Stimulated activated naive B cell treated with anti-CD40 and anti-IgM and Interleukin-4, amounts not matched to agents 10 μg/mL and 1 μg/mL and 100 μg/mL, for 72 hours (primary cell): ENCODE measurements around the gene SLC9A2.
A peak's percentile ranks its signal among the peaks of the same experiment; 100 is the strongest.

Experiments used
- ATAC-seq, 2 donors: fragments of 150-1000 bp; cut with Tn5 transposase; replicated peaks; 2 replicates each; pipeline ENCODE4 v1.10.0; 2021; ENCODE audit warnings: moderate library complexity in 1 of 2
- DNase-seq: peaks from one replicate; pipeline ENCODE4 v3.0.0; 2021
- H3K27ac Mint-ChIP-seq: one replicate; pipeline ENCODE4 v1.8.0; 2022; ENCODE audit warnings: mild to moderate bottlenecking, mixed read lengths
- H3K27me3 Mint-ChIP-seq, 2 donors: one replicate each; pipeline ENCODE4 v1.8.0; 2022; ENCODE audit warnings: mixed read lengths in 2 of 2
- H3K36me3 Mint-ChIP-seq, 2 donors: one replicate each; pipeline ENCODE4 v1.8.0; 2022; ENCODE audit warnings: mixed read lengths in 2 of 2, mild to moderate bottlenecking in 1 of 2
- H3K4me1 Mint-ChIP-seq, 2 donors: one replicate each; pipeline ENCODE4 v1.8.0; 2022; ENCODE audit warnings: mixed read lengths in 2 of 2, mild to moderate bottlenecking in 1 of 2
- H3K4me3 Mint-ChIP-seq, 2 donors: one replicate each; pipeline ENCODE4 v1.8.0; 2022; ENCODE audit warnings: mild to moderate bottlenecking in 2 of 2, mixed read lengths in 2 of 2, moderate library complexity in 1 of 2
- H3K9me3 Mint-ChIP-seq, 2 donors: one replicate each; pipeline ENCODE4 v1.8.0; 2022; ENCODE audit warnings: mixed read lengths in 2 of 2, mild to moderate bottlenecking in 1 of 2

Gene SLC9A2

DNA sequence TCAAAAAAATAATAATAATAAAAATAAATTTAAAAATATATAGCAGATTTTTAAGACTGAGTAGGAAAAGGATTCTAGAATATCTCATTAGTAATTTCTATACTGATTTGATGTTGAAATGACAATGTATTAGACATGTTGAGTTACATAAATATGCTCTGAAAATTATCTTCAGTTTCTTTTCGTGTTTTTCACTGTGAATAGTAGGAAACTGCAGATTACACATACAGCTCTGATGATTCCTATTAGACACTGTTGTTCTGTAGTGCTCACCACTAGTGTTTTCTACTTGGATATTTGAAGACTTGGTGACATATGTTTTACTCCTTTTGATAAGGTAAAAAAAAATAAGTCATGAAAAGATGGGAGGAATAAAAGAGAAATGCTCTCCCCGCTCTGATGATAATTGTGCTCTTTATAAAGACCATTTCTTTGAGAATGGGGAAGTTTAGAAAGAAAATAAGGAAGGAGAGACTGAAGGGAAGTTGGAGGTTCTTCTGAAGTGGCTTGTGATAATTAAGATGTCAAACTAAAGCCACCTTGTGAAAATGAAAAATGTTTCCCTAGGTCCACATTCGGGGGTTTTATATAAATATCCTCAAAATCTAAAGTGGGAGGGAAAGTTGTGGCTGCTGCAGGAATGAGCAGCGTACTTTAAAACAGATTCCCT lies 52.9 kb downstream of the SLC9A2 start:
- Mint-ChIP-seq H3K27ac (no peak overlapping the region), H3K4me1 (peaks cover 3 to 6% of the 10 kb centered on the region in 2 donors), H3K36me3 (no peaks in the 10 kb centered on the region), H3K27me3 (peaks cover 2 to 7% of the 10 kb centered on the region in 2 donors), H3K9me3 (no peaks in the 10 kb centered on the region), H3K4me3 (no peak overlapping the region)
- ATAC-seq, result no peak
- no peak for DNase-seq

GRCh38 chr2:102674370-102674769 lies 55.0 kb downstream of the SLC9A2 start:
- no peak overlapping the region for H3K27ac Mint-ChIP-seq
- H3K27me3 Mint-ChIP-seq, result peaks cover 0 to 7% of the 10 kb centered on the region in 2 donors
- no peak overlapping the region for H3K4me3 Mint-ChIP-seq
- DNase-seq (no peak), ATAC-seq (no peak)
- no peaks in the 10 kb centered on the region for H3K36me3 Mint-ChIP-seq
- H3K9me3 Mint-ChIP-seq, result no peaks in the 10 kb centered on the region
- H3K4me1 Mint-ChIP-seq, result peaks cover 6% of the 10 kb centered on the region in 2 donors

GRCh38 chr2:102674836-102675235 lies 55.5 kb downstream of the SLC9A2 start:
- ATAC-seq (no peak), DNase-seq (no peak)
- H3K4me1 Mint-ChIP-seq, result peaks cover 6% of the 10 kb centered on the region in 2 donors
- H3K4me3 Mint-ChIP-seq, result no peak overlapping the region
- H3K27ac Mint-ChIP-seq, result no peak overlapping the region
- no peaks in the 10 kb centered on the region for H3K9me3 Mint-ChIP-seq
- H3K36me3 Mint-ChIP-seq, result no peaks in the 10 kb centered on the region
- peaks cover 0 to 7% of the 10 kb centered on the region in 2 donors for H3K27me3 Mint-ChIP-seq

DNA sequence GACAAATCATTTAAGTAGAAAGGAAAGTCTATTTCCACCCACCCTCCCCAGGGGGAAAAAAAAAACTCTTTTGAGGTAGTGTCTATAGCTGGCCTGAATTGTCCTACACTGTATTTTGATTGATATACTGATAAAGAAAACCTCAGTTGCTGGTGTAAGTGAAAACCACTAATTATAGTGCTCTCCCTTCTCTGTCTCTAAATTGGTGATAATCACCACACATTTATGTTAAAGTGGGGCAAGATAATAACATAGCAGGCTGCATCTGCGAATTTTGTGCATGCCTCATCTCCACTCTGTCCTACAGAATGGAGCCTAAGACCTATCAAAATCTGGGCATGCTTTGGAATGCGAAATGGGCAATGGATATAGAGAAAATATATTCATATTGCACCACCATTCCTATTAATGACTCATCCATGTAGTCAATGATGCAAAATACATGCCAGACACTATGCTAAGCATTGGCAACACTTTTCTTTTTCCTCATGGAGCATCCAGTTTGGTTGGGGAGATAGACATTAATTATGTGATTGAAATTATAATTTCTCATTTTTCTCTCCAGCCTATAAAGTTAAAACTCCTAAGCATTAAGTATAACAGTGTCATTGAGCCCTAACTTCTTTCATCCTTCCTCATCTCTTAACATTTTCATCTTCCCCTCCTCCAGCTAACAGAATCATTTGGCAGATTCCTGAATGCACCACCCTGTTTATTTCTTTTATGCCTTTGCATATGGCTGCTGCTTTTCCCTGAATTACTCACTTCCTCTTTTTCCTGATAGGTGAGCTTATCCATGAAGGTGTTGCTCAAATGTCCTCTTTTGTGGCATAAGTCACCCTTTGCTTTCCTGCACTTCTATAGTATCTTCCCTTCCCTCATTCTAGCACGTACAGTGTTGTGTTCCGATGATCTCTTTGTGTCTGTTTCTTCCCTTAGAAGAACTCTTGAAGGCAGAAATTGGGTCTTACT lies 58.2 kb downstream of the SLC9A2 start:
- Mint-ChIP-seq H3K36me3 (no peaks in the 10 kb centered on the region), H3K4me1 (peaks cover under 1 to 4% of the 10 kb centered on the region in 2 donors), H3K4me3 (no peak overlapping the region), H3K27me3 (peaks cover 6 to 13% of the 10 kb centered on the region in 2 donors), H3K27ac (no peak overlapping the region), H3K9me3 (no peaks in the 10 kb centered on the region)
- ATAC-seq (no peak), DNase-seq (no peak)

DNA sequence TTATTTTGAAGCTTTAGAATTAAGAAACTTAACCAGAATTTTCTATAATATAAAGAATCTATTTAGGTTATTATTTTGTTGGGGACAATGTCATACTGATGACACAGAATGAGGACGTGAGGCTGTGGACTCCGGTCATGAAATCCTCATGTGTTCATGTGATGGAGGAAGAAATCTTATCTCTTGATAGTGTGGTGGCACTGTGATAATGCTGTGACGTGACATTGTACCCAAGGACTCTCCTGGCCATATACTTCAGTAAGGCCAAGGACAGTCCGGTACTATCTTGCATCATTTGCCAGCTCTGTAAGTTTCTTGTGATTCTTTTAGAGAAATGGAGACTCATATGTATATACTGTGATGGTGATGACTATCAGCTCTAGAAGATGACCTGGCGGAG lies 59.1 kb downstream of the SLC9A2 start:
- no peaks in the 10 kb centered on the region for H3K36me3 Mint-ChIP-seq
- DNase-seq (no peak), ATAC-seq (no peak)
- no peaks in the 10 kb centered on the region for H3K9me3 Mint-ChIP-seq
- H3K27ac Mint-ChIP-seq, result no peak overlapping the region
- H3K27me3 Mint-ChIP-seq, result peaks cover 6 to 13% of the 10 kb centered on the region in 2 donors
- H3K4me3 Mint-ChIP-seq, result no peak overlapping the region
- H3K4me1 Mint-ChIP-seq, result peaks cover 0 to 4% of the 10 kb centered on the region in 2 donors

- no peak overlapping the region for H3K4me3 Mint-ChIP-seq
- H3K9me3 Mint-ChIP-seq, result no peaks in the 10 kb centered on the region
- DNase-seq (no peak), ATAC-seq (peak; percentile 82 to 92)
- no peaks in the 10 kb centered on the region for H3K4me1 Mint-ChIP-seq
- H3K27ac Mint-ChIP-seq, result no peak overlapping the region
- peaks cover 0 to 12% of the 10 kb centered on the region in 2 donors for H3K27me3 Mint-ChIP-seq
- no peaks in the 10 kb centered on the region for H3K36me3 Mint-ChIP-seq
These were observed 67.4 kb downstream of the SLC9A2 start for GRCh38 chr2:102686479-102687439.

GRCh38 chr2:102690012-102690411 lies 70.7 kb downstream of the SLC9A2 start:
- Mint-ChIP-seq H3K27me3 (peaks cover 0 to 10% of the 10 kb centered on the region in 2 donors), H3K36me3 (no peaks in the 10 kb centered on the region), H3K9me3 (no peaks in the 10 kb centered on the region), H3K4me1 (no peaks in the 10 kb centered on the region), H3K27ac (no peak overlapping the region), H3K4me3 (no peak overlapping the region)
- no peak for DNase-seq
- ATAC-seq, result no peak

GRCh38 chr2:102696463-102696862 lies 77.1 kb downstream of the SLC9A2 start:
- ATAC-seq (no peak), DNase-seq (no peak)
- Mint-ChIP-seq H3K9me3 (no peaks in the 10 kb centered on the region), H3K36me3 (no peaks in the 10 kb centered on the region), H3K4me3 (no peak overlapping the region), H3K27me3 (peaks cover 0 to 4% of the 10 kb centered on the region in 2 donors), H3K4me1 (no peaks in the 10 kb centered on the region), H3K27ac (no peak overlapping the region)

GRCh38 chr2:102698369-102699111 lies 79.2 kb downstream of the SLC9A2 start:
- Mint-ChIP-seq H3K4me3 (no peak overlapping the region), H3K27ac (no peak overlapping the region), H3K27me3 (peaks cover 1 to 5% of the 10 kb centered on the region in 2 donors), H3K4me1 (no peaks in the 10 kb centered on the region), H3K36me3 (no peaks in the 10 kb centered on the region), H3K9me3 (no peaks in the 10 kb centered on the region)
- no peak for DNase-seq
- no peak for ATAC-seq

- Mint-ChIP-seq H3K4me1 (no peaks in the 10 kb centered on the region), H3K9me3 (no peaks in the 10 kb centered on the region), H3K36me3 (no peaks in the 10 kb centered on the region), H3K27me3 (peaks cover 4 to 11% of the 10 kb centered on the region in 2 donors), H3K27ac (no peak overlapping the region), H3K4me3 (no peak overlapping the region)
- DNase-seq (no peak), ATAC-seq (no peak)
These were observed 84.0 kb downstream of the SLC9A2 start for GRCh38 chr2:102703305-102703704.

DNA sequence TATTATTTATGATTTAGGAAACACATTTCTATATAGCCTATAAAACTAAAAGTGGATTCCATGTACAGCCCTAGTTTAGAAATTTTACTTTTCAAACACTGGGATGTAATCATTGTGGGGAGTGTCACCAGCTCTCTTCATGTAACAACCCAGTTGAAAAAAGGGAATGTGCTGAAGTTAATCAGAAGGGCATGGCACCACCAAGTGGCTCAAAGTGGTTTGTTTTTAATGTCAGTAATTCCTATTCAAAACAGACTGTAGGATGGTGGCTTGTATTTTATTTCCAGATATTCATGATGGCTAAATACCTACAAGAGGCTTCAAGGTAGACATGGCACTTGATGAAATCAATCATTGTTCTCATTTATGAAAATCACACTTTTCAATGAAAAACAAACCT lies 84.4 kb downstream of the SLC9A2 start:
- Mint-ChIP-seq H3K36me3 (no peaks in the 10 kb centered on the region), H3K27me3 (peaks cover 4 to 11% of the 10 kb centered on the region in 2 donors), H3K9me3 (no peaks in the 10 kb centered on the region), H3K4me1 (no peaks in the 10 kb centered on the region), H3K4me3 (no peak overlapping the region), H3K27ac (no peak overlapping the region)
- no peak for DNase-seq
- peak; percentile 45 to 46 for ATAC-seq

DNA sequence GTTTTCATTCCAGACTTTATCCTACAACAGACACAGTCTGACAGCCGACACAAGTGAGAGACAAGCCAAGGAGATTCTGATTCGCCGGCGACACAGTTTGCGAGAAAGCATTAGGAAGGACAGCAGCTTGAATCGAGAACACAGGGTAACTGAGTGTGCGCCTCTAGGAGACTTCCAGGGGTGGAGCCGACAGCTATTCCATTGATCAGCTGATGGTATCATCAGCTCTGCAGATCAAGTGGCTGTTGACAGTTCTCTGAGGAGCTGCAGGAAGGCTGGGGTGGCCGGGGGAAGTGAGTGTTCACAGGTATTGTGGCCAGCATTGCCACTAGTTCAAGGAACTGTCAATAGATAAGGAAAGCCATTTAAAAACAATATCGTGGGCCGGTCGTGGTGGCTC lies 85.2 kb downstream of the SLC9A2 start:
- H3K4me3 Mint-ChIP-seq, result no peak overlapping the region
- no peak for DNase-seq
- no peaks in the 10 kb centered on the region for H3K9me3 Mint-ChIP-seq
- no peak overlapping the region for H3K27ac Mint-ChIP-seq
- H3K36me3 Mint-ChIP-seq, result no peaks in the 10 kb centered on the region
- peaks cover 4 to 11% of the 10 kb centered on the region in 2 donors for H3K27me3 Mint-ChIP-seq
- no peak for ATAC-seq
- no peaks in the 10 kb centered on the region for H3K4me1 Mint-ChIP-seq

DNA sequence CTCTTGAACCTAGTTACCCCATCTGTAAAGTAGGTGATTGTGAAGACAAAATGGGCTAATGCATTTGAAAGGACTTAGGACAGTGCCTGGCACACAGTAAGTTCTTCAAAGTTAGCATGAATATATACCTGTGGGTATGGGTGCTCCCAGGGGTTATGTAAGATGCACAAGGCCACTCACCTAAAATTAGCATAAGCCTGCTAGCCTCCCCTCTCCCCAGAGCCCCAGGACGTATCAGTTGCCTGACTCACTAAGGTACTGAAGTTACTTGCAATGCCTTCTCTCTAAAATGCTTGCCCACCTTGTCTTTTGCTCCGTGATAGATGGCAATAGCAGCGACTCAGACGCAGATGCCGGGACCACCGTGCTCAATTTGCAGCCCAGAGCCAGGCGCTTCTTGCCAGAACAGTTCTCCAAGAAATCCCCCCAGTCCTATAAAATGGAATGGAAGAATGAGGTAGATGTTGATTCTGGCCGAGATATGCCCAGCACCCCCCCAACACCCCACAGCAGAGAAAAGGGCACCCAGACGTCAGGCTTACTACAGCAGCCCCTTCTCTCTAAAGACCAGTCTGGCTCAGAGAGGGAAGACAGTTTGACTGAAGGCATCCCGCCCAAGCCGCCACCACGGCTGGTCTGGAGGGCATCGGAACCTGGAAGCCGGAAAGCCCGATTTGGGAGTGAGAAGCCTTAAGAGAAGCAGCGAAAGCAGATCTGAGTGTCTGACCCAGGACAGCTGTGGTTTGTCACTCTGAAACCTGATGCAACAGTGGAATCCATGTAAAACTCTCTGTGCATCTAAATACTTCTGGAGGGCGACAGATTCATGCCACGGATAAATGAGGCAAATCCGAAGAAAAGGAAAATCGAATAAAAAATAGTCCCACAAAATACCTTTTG lies 88.7 kb downstream of the SLC9A2 start:
- no peaks in the 10 kb centered on the region for H3K36me3 Mint-ChIP-seq
- no peak overlapping the region for H3K4me3 Mint-ChIP-seq
- H3K9me3 Mint-ChIP-seq, result no peaks in the 10 kb centered on the region
- DNase-seq, result no peak
- ATAC-seq, result no peak
- H3K27me3 Mint-ChIP-seq, result peaks cover 4 to 6% of the 10 kb centered on the region in 2 donors
- H3K27ac Mint-ChIP-seq, result no peak overlapping the region
- H3K4me1 Mint-ChIP-seq, result no peaks in the 10 kb centered on the region
